ENCODE results near the gene ZNF423. TPM values are rescaled to one million over a fixed set of nuclear protein-coding genes. Genes with fewer than 3 reads are reported as not detected.

Gene ZNF423
- total and polyA plus RNA-seq, 12 donors, result 1.7 to 10.6 (median 5.5) TPM

GRCh38 chr16:49484936-49485335 lies 371.0 kb downstream of the ZNF423 start:
- H3K9me3 ChIP-seq (replicated peaks in 1 of 3), result peaks cover 0 to 4% (median 0%) of the 10 kb centered on the region in 3 donors
- 84 to 92% (median 88%) methylated on average over 8 of the region's 8 CpGs for WGBS, 4 donors
- intact Hi-C loops (cut with DNase I), result no loop called here
- no peak for TF ChIP-seq POLR2A (IDR thresholded peaks at IDR 0.05)
- TF ChIP-seq CTCF (IDR thresholded peaks at IDR 0.05), result no peak
- no peaks in the 10 kb centered on the region for H3K36me3 ChIP-seq (replicated peaks in 1 of 2)
- peaks cover 2% of the 10 kb centered on the region for H3K27me3 ChIP-seq
- peaks cover 0 to 7% of the 10 kb centered on the region in 2 donors for H3K4me1 ChIP-seq (replicated peaks in 1 of 2)
- peak in 1 of 7 donors; percentile 10 for DNase-seq
- peak overlapping the region in 1 of 4 donors; percentile 36 for H3K4me3 ChIP-seq
- peak overlapping the region in 1 of 5 donors; percentile 41 for H3K27ac ChIP-seq

GRCh38 chr16:49484451-49484849 lies 371.5 kb downstream of the ZNF423 start:
- intact Hi-C loops (cut with DNase I), result no loop called here
- peak overlapping the region in 1 of 4 donors; percentile 36 for H3K4me3 ChIP-seq

GRCh38 chr16:49483651-49484450 lies 372.1 kb downstream of the ZNF423 start:
- no peak overlapping the region for H3K27ac ChIP-seq
- intact Hi-C loops (cut with DNase I), result no loop called here
- H3K27me3 ChIP-seq, result peaks cover 5% of the 10 kb centered on the region
- H3K9me3 ChIP-seq (replicated peaks in 1 of 3), result peaks cover 0 to 4% (median 0%) of the 10 kb centered on the region in 3 donors
- peak in 1 of 7 donors; percentile 10 for DNase-seq
- TF ChIP-seq POLR2A (IDR thresholded peaks at IDR 0.05) (no peak), CTCF (IDR thresholded peaks at IDR 0.05) (no peak)
- peak overlapping the region in 1 of 4 donors; percentile 36 for H3K4me3 ChIP-seq
- WGBS, 4 donors, result 37 to 44% (median 41%) methylated on average over 18 to 22 of the region's 22 CpGs
- no peaks in the 10 kb centered on the region for H3K36me3 ChIP-seq (replicated peaks in 1 of 2)
- peaks cover 0 to 7% of the 10 kb centered on the region in 2 donors for H3K4me1 ChIP-seq (replicated peaks in 1 of 2)

More at GRCh38 chr16:49484451-49484849, 371.5 kb downstream of the ZNF423 start:
- no peak for TF ChIP-seq POLR2A (IDR thresholded peaks at IDR 0.05)
- TF ChIP-seq CTCF (IDR thresholded peaks at IDR 0.05), result no peak
- Histone ChIP-seq H3K4me1 (replicated peaks in 1 of 2) (peaks cover 0 to 7% of the 10 kb centered on the region in 2 donors), H3K36me3 (replicated peaks in 1 of 2) (no peaks in the 10 kb centered on the region), H3K27ac (peak overlapping the region in 1 of 5 donors; percentile 41), H3K27me3 (peaks cover 5% of the 10 kb centered on the region), H3K9me3 (replicated peaks in 1 of 3) (peaks cover 0 to 4% (median 0%) of the 10 kb centered on the region in 3 donors)
- DNase-seq, result peak; percentile 61 to 78 (median 66)
- 1 to 12% (median 7%) methylated on average over 10 to 18 of the region's 18 CpGs for WGBS, 4 donors

- Histone ChIP-seq H3K4me1 (replicated peaks in 1 of 2) (peaks cover 0 to 7% of the 10 kb centered on the region in 2 donors), H3K9me3 (replicated peaks in 1 of 3) (peaks cover 0 to 4% (median 0%) of the 10 kb centered on the region in 3 donors), H3K4me3 (no peak overlapping the region), H3K36me3 (replicated peaks in 1 of 2) (no peaks in the 10 kb centered on the region), H3K27ac (no peak overlapping the region), H3K27me3 (peaks cover 5% of the 10 kb centered on the region)
- TF ChIP-seq CTCF (IDR thresholded peaks at IDR 0.05), result no peak
- TF ChIP-seq POLR2A (IDR thresholded peaks at IDR 0.05), result no peak
- intact Hi-C loops (cut with DNase I), result no loop called here
- WGBS, 4 donors, result 87 to 96% (median 90%) methylated on average over 9 of the region's 9 CpGs
- no peak for DNase-seq
Observed at GRCh38 chr16:49483251-49483650, 372.7 kb downstream of the ZNF423 start.
